EH (cell line): ENCODE data around the gene MRTO4.
A peak's percentile ranks its signal among the peaks of the same experiment; 100 is the strongest.
"Not testable (repeated sequence)": the region's sequence is repeated elsewhere in the genome, so short reads cannot be mapped to it uniquely, and the experiment has no call there.

ENCODE experiments used
- DNase-seq: peaks from one replicate; pipeline ENCODE4 v3.0.0-alpha.2; 2015; ENCODE audit warnings: low read depth

The MRTO4 gene

GRCh38 chr1:19222979-19223824 is 28.4 kb upstream of the MRTO4 start:
- DNase-seq: peak; percentile 14

DNA sequence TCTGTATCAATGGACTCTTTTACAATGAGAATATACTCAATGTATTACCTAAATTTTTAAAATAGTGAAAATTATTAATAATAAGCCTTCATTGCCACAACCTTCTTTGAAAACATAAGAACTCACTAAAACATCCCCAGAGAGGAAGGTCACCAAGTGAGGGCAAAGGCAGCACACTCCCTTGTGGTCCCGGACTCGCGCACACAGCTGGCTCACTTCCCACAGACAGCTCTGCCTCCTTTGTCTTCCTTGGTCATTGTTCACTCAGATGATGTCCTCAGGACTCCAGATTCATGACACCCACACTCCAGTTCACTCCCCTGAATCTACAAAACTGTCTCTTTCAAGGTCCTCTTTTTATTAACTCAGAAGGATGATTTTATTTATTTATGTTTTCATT is 22.4 kb upstream of the MRTO4 start:
- no peak for DNase-seq

DNA sequence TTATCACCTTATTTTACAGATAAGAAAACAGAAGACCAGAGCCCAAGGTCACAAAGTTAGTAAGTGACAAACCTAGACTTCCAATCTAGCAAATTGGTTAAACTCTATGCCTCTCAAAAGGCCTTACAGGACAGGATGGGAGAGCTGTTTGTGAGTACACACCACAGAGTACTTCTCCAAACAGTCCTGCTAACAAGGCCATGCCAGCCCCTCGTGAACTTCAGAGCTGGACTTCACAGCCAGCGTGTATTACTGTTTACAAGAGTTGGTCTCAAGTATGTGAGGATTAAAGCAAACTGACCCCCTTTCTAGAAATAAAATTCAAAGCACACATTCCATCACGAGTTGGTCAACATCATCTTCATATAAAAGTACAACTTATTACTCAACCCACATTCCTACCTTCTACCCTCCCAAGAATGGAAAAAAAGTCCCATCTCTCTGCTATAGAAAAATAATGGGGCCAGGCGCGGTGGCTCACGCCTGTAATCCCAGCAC is 21.7 kb upstream of the MRTO4 start:
- DNase-seq: peak; percentile 28

DNA sequence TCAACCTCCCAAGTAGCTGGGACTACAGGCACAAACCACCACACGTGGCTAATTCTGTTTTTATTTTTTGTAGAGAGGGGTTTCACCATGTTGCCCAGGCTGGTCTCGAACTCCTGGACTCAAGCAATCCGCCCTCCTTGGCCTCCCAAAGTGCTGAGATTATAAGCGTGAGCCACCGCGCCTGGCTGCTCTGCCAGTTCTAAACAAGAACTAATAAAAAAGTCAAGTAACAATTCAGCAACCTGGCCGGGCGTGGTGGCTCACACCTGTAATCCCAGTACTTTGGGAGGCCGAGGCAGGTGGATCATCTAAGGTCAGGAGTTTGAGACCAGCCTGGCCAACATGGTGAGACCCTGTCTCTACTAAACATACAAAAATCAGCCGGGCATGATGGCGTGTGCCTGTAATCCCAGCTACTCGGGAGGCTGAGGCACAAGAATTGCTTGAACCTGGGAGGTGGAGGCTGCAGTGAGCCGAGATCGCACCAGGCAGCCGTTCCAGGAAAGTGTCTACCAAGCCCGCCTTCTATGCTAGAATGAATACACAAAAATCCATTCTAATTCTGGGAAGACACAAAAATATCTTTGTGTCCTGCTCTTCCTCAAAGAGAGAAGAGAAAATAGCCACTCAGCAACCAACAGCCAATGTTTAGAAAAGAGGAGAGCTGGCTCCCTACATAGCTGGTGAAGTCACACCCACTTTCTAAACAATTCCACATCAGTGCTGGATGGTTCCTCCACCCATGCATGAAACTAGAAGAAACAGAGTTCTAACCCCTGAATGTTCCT is 19.7 kb upstream of the MRTO4 start:
- DNase-seq: not testable (repeated sequence)

DNA sequence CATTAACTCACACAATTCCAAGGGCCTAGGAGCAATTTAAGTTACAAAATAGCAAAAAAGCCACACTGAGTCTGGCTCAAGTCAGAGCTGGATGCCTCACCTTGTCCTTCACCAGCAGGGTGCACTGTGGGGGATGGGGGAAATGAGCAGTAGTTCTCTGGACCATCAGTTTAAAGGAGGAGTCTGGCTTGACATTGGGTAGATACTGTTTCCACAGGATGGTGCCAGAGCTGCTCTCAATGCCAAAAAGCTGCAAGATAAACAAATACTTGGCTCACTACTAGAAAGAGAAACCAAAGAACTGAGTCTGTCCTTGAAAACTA is 19.1 kb upstream of the MRTO4 start:
- DNase-seq: peak; percentile 47

- no peak for DNase-seq
Measured at GRCh38 chr1:19234224-19234623, 17.4 kb upstream of the MRTO4 start.

GRCh38 chr1:19239876-19240275 is 11.7 kb upstream of the MRTO4 start:
- no peak for DNase-seq

- DNase-seq: peak; percentile 67
Measured at GRCh38 chr1:19240673-19241538, 10.7 kb upstream of the MRTO4 start.

GRCh38 chr1:19250629-19251304 is 838 bp upstream of the MRTO4 start:
- peak; percentile 4 for DNase-seq

GRCh38 chr1:19254416-19254815 is 2.8 kb downstream of the MRTO4 start:
- DNase-seq: peak; percentile 13

GRCh38 chr1:19255288-19255687 is 3.7 kb downstream of the MRTO4 start:
- DNase-seq: no peak

GRCh38 chr1:19256301-19256700 is 4.7 kb downstream of the MRTO4 start:
- not testable (repeated sequence) for DNase-seq

DNA sequence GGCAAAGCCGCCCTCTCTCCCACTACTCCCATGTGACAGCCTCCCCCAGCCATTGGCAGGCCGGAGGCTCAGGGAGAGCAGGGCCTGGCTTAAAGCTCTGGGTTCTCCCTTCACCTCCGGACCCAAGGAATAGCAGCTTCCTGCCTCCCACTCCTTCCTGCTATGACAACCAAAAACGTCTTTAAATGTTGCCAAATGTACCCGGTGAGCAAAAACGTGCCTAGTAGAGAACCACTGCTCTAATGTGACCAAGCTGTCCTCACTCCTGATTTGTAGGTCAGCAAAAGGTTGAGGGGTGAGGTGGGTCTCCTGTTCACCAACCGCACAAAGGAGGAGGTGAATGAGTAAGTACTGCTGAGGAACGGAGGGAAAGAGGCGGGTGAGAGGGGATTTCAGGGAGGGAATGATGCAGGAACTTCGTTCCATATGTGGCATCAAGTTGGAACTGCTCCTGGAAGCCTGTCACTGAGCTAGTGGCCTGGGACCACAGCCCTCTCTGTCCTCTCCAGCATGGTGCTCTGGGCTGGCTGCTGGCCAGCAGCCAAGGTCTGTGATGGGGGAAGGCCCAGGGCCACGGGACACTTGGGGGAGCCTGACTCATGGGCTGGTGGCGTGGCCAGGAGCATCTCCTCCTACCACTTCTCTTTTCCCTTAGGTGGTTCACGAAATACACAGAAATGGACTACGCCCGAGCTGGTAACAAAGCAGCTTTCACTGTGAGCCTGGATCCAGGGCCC is 5.7 kb downstream of the MRTO4 start:
- DNase-seq: peak; percentile 7

DNA sequence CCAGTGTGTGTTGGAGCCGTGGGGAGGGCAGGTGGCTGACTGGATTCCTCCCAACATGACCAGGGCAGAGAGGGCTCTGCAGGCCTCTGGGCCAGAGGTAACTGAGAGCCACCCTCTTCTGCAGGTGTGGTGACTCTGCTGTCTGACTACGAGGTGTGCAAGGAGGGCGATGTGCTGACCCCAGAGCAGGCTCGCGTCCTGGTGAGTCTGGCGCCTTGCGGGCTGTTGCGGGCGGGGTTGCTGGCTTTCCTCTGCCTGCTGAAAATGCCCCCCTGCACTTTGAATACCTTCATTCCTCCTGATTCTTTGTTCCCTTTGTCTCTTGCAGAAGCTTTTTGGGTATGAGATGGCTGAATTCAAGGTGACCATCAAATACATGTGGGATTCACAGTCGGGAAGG is 6.7 kb downstream of the MRTO4 start:
- no peak for DNase-seq

GRCh38 chr1:19260211-19261138 is 8.9 kb downstream of the MRTO4 start:
- DNase-seq: peak; percentile 95

DNA sequence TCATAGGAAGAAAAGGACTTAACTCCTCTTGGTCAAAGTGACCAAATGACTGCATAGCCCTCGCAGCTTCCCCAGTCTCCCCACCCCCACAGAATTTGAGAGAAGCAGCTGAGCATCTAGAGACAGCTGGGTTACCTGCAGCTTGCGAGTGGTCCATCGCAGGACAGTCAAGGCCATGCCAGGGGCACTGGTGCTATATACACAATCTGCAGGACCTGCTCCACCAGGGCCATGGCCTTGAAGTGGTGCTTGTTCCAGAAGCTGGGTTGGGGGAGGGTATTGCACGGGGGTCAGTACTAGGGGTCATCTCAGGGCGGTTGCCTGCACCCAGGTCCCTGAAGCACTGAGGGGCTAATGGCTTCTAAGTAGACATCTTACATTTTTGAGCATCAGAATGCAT is 10.4 kb downstream of the MRTO4 start:
- DNase-seq: no peak

GRCh38 chr1:19262744-19263143 is 11.1 kb downstream of the MRTO4 start:
- DNase-seq: no peak

- no peak for DNase-seq
Measured at GRCh38 chr1:19268445-19268844, 16.8 kb downstream of the MRTO4 start.

GRCh38 chr1:19269427-19270342 is 18.1 kb downstream of the MRTO4 start:
- DNase-seq: peak; percentile 38
